ENCODE data around the gene ZFP14. TPM values are rescaled to one million over a fixed set of nuclear protein-coding genes. Genes with fewer than 3 reads are reported as not detected.

ZFP14 gene
- polyA plus RNA-seq, 2 of the 4 experiments (the other 2 are of a cell fraction) = 3.3 to 7.1 TPM

DNA sequence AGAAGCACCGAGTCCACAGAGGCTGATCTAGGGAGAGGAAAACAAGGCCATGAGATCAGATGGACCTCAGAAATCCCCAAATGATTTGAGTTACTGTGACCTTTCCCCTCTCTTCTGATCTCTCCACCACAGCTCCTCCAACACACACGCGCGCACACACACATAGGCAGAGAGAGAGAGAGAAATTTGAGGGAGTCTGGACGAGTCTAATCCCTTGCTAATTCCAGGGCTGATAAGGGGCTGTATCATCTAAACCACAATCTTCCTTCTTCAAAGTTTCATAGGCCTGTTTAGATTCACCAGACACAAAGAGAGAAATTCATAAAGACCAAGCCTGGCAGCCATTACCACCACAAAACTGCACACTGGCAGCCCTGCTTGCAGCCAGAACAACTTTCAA is 30.8 kb upstream of the ZFP14 start:
- Histone ChIP-seq H3K9me3 (peaks cover 92% of the 10 kb centered on the region), H3K4me1 (no peaks in the 10 kb centered on the region), H3K27ac (no peak overlapping the region), H3K4me3 (no peak overlapping the region), H3K4me2 (no peak overlapping the region)
- no peak for ATAC-seq
- DNase-seq (ENCODE audit: low read depth in 1 of 2, low spot score in 1 of 2) = no peak
- CTCF ChIA-PET = interaction anchor here (0.6 kb wide), 1 partner anchor 232 kb away, joined by 3 read pairs; no protein-coding TSS in a partner anchor
- POLR2A ChIA-PET = no interaction called here
- WGBS (ENCODE audit: missing lambda C conversion rate) = 60% methylated on average over 5 of the region's 5 CpGs
- no peak for TF ChIP-seq TP53 (CRISPR knock-in tag; IDR thresholded peaks at IDR 0.05)
- FAIRE-seq = no peak

DNA sequence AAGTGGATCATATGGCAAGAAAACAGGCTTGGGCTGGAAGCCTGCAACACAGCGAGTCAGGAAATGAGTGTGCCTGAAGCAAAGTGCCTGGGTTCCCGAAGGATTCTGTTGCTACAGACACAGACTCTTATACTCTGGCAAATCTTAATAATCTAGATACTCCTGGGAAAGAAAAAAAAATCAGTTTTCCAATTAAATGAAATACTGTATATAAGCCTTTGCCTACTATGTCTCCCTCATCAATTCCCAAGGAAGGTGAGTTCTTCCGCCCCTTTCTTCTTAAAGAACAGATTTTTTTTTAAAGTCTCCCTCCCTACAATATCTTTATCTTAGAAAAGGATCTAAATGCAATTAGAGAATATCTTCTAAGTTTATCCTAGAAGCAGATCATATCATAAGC is 29.1 kb upstream of the ZFP14 start:
- TF ChIP-seq CEBPB (IDR thresholded peaks at IDR 0.05) (no peak), CBX8 (IDR thresholded peaks at IDR 0.05) (no peak), ZNF302 (CRISPR knock-in tag; IDR thresholded peaks at IDR 0.05) (no peak), SMC3 (IDR thresholded peaks at IDR 0.05) (no peak), NFE2L2 (conservative IDR thresholded peaks at IDR 0.05; ENCODE audit: low read length) (no peak), ZSCAN20 (CRISPR knock-in tag; IDR thresholded peaks at IDR 0.05) (no peak), FOXS1 (CRISPR knock-in tag; IDR thresholded peaks at IDR 0.05) (no peak), ZFP36 (IDR thresholded peaks at IDR 0.05; ENCODE audit: borderline replicate concordance, partially characterized antibody) (no peak), MAZ (IDR thresholded peaks at IDR 0.05; ENCODE audit: borderline replicate concordance, low read depth, low read length) (no peak), BHLHE40 (IDR thresholded peaks at IDR 0.05; ENCODE audit: low read depth, low read length) (no peak)
- Histone ChIP-seq H3K9me3 (peaks cover 92% of the 10 kb centered on the region), H3K4me1 (no peaks in the 10 kb centered on the region)

DNA sequence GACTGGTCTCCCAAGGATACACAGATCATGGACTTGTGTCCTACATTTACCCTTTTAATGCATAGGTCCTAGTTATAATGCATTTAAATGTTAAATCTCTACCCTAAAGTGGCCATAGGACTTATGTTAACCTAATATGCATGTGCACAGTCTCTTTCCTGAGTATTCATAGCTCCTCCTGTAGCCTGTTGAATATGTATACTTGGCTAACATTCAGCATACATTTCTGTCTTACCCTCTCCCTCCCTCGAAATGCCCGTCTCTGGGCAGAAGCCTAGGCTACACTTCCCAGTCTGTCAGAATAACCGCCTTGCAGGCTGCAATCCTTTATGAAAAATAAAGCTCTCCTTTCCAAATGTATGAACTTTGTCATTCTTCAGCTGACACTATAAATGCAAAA is 25.5 kb upstream of the ZFP14 start:
- no peak for ATAC-seq
- WGBS (ENCODE audit: missing lambda C conversion rate) = 63% methylated on average over 3 of the region's 3 CpGs
- POLR2A ChIA-PET = interaction anchor here (0.6 kb wide), 1 partner anchor 166 kb away, joined by 3 read pairs; no protein-coding TSS in a partner anchor

More for the DNA sequence above, 29.1 kb upstream of the ZFP14 start:
- WGBS (ENCODE audit: missing lambda C conversion rate) = 61% methylated on average over 3 of the region's 3 CpGs
- no peak overlapping the region for H3K27ac ChIP-seq
- ATAC-seq (no peak), FAIRE-seq (no peak), DNase-seq (ENCODE audit: low read depth in 1 of 2, low spot score in 1 of 2) (no peak)
- H3K4me3 ChIP-seq = no peak overlapping the region
- CTCF ChIA-PET = no interaction called here
- POLR2A ChIA-PET = no interaction called here
- no peak overlapping the region for H3K4me2 ChIP-seq

More for the DNA sequence above, 25.5 kb upstream of the ZFP14 start:
- DNase-seq (ENCODE audit: low read depth in 1 of 2, low spot score in 1 of 2) = no peak
- H3K4me3 ChIP-seq = no peak overlapping the region
- H3K4me2 ChIP-seq = no peak overlapping the region
- H3K4me1 ChIP-seq = no peaks in the 10 kb centered on the region
- CTCF ChIA-PET = interaction anchor here (0.6 to 1.6 kb wide), 6 partner anchors 9 to 187 kb away, joined by 3 to 6 read pairs (median 4); no protein-coding TSS in a partner anchor
- TF ChIP-seq, protein P1, sequence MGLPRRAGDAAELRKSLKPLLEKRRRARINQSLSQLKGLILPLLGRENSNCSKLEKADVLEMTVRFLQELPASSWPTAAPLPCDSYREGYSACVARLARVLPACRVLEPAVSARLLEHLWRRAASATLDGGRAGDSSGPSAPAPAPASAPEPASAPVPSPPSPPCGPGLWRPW (IDR thresholded peaks at IDR 0.05) = no peak
- TF ChIP-seq, protein P2, sequence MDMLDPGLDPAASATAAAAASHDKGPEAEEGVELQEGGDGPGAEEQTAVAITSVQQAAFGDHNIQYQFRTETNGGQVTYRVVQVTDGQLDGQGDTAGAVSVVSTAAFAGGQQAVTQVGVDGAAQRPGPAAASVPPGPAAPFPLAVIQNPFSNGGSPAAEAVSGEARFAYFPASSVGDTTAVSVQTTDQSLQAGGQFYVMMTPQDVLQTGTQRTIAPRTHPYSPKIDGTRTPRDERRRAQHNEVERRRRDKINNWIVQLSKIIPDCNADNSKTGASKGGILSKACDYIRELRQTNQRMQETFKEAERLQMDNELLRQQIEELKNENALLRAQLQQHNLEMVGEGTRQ (IDR thresholded peaks at IDR 0.05) = no peak
- no peak for TF ChIP-seq HDAC2 (IDR thresholded peaks at IDR 0.05)
- TF ChIP-seq, protein P3, sequence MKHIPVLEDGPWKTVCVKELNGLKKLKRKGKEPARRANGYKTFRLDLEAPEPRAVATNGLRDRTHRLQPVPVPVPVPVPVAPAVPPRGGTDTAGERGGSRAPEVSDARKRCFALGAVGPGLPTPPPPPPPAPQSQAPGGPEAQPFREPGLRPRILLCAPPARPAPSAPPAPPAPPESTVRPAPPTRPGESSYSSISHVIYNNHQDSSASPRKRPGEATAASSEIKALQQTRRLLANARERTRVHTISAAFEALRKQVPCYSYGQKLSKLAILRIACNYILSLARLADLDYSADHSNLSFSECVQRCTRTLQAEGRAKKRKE (CRISPR knock-in tag; IDR thresholded peaks at IDR 0.05; ENCODE audit: low read depth) = no peak
- TF ChIP-seq EP300 (IDR thresholded peaks at IDR 0.05) = no peak
- no peak for TF ChIP-seq HOXA7 (CRISPR knock-in tag; IDR thresholded peaks at IDR 0.05)
- TF ChIP-seq RARB (CRISPR knock-in tag; IDR thresholded peaks at IDR 0.05) = no peak
- no peak for TF ChIP-seq SREBF2 (IDR thresholded peaks at IDR 0.05)
- TF ChIP-seq TP53 (CRISPR knock-in tag; IDR thresholded peaks at IDR 0.05) = no peak
- no peak for TF ChIP-seq RAD21 (conservative IDR thresholded peaks at IDR 0.05 in 1 of 2, IDR thresholded peaks at IDR 0.05 in 1 of 2)
- TF ChIP-seq, protein P4, sequence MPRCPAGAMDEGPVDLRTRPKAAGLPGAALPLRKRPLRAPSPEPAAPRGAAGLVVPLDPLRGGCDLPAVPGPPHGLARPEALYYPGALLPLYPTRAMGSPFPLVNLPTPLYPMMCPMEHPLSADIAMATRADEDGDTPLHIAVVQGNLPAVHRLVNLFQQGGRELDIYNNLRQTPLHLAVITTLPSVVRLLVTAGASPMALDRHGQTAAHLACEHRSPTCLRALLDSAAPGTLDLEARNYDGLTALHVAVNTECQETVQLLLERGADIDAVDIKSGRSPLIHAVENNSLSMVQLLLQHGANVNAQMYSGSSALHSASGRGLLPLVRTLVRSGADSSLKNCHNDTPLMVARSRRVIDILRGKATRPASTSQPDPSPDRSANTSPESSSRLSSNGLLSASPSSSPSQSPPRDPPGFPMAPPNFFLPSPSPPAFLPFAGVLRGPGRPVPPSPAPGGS (IDR thresholded peaks at IDR 0.05) = no peak
- no peak for TF ChIP-seq BHLHE40 (IDR thresholded peaks at IDR 0.05; ENCODE audit: low read depth, low read length)
- TF ChIP-seq FOSL2 (IDR thresholded peaks at IDR 0.05) = no peak
- TF ChIP-seq FOSL2 (CRISPR knock-in tag; IDR thresholded peaks at IDR 0.05) = no peak
- no peak for TF ChIP-seq FOXS1 (CRISPR knock-in tag; IDR thresholded peaks at IDR 0.05)
- no peak overlapping the region for H3K27ac ChIP-seq
- no peak for FAIRE-seq
- H3K9me3 ChIP-seq = peaks cover 87% of the 10 kb centered on the region

Data from A549 (cell line).